Measurements from ENCODE around the gene AJM1.

DNA sequence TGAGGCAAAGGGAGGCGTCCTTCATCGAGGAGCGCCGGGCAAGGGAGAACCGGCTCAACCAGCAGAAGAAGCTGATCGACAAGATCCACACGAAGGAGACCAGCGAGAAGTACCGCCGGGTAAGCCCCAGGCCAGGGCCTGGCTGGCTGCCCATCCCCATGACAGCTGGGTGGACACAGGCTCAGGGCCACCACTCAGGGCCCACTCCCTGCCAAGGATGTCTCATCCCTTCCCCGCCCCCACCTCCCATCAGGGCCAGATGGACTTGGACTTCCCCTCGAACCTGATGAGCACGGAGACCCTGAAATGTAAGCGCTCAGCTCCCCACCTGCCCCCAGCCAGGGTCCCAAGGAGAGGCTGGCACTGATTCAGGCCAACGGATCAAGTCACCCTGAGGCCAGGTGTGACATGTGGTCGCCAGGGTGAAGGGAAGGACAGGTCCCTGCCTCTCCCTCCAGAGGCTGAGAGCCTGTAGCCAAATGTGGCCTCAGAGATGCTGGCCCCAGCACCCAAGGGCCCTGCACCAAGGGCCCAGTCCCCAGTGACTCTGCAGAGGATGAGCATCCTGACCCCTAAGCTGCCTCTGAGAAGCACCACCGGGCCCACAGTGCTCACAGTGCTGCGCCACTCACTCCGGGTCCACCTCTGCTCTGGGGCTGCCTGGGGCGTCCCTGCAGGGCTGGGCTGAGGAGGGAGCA is 37.6 kb upstream of the AJM1 start:
- TF ChIP-seq, protein P1, sequence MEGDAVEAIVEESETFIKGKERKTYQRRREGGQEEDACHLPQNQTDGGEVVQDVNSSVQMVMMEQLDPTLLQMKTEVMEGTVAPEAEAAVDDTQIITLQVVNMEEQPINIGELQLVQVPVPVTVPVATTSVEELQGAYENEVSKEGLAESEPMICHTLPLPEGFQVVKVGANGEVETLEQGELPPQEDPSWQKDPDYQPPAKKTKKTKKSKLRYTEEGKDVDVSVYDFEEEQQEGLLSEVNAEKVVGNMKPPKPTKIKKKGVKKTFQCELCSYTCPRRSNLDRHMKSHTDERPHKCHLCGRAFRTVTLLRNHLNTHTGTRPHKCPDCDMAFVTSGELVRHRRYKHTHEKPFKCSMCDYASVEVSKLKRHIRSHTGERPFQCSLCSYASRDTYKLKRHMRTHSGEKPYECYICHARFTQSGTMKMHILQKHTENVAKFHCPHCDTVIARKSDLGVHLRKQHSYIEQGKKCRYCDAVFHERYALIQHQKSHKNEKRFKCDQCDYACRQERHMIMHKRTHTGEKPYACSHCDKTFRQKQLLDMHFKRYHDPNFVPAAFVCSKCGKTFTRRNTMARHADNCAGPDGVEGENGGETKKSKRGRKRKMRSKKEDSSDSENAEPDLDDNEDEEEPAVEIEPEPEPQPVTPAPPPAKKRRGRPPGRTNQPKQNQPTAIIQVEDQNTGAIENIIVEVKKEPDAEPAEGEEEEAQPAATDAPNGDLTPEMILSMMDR (IDR thresholded peaks at IDR 0.05): no peak
- TF ChIP-seq EP300 (IDR thresholded peaks at IDR 0.05) (no peak), POLR2A (IDR thresholded peaks at IDR 0.05) (no peak), POLR2AphosphoS5 (IDR thresholded peaks at IDR 0.05) (no peak)

Measured in gastroesophageal sphincter (tissue), 3 donors.